Stimulated activated CD4-positive, alpha-beta T cell treated with anti-CD3 and anti-CD28 coated beads, Interleukin-4, amount 100 ng/mL, for 1 hour (primary cell): ENCODE data around the gene MAP7D1.

Experiments
- DNase-seq: peaks from one replicate; pipeline ENCODE4 v3.0.0-alpha.2; 2020

The MAP7D1 gene

DNA sequence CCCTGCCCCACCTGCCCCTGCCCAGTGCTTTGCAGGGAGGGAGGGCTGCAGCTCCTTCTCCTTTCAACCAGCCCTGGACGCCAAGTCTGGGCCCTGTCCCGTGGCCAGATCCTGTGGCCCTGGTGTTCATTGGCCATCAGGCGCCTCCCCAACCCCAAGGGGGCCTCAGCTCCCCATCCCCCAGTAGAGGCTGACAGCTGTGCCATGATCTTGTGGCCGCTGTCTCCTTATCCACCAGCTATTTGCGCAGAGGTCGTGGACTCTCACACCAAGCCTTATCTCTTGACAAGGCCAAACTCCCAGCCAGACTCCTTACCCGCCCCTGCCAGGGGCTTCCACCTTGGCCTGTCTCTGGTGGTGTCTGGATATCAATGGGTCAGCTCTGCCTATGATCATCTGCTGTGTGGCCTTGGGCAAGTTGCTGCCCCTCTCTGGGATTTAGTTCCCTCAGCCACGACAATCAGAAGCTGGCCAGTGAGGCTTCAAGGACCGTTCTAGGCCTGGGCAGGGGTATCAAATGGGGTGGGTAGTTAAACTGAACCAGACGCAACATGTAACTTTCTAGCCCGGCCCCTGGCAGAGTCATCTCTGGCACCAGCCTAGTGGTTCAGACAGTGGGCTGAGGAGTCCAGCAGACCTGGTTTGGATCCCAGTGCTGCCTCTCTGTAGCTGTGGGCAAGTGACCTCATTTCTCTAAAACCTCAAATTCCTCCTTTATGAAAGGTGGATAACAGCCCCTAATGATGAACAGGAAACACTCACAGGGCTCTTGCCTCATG, 27.6 kb upstream of the MAP7D1 start:
- DNase-seq, result no peak

DNA sequence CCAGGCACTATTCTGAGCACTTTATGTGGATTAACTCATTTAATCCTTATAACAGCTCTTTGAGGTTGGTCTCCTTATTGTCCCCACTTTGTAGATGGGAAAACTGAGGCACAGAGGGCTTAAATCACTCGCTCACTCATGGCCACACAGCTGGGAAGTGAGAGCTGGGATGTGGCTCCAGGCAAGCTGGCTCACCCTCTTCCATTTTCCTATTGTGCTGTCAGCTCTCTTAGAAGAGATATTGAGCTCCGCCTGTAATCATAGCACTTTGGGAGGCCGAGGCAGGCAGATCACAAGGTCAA, 27.1 kb upstream of the MAP7D1 start:
- no peak for DNase-seq

DNA sequence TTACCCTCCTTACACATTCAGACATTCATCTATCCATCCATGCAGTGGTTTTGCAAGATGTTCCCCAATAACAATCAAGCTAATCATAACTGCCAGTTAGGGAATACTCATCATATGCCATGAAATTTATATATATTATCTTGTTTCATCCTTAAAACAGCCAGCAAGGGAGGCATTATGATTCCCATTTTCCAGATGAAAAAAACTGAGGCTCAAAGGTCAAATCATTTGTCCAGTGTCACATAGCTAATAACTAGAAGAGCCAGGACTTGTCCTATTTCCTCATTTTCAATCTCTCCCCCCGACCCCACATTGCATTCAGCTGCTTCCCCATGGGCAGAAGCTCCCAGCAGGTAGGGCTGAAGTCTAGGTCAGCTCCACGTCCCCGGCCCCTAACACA, 23.9 kb upstream of the MAP7D1 start:
- DNase-seq, result no peak

DNA sequence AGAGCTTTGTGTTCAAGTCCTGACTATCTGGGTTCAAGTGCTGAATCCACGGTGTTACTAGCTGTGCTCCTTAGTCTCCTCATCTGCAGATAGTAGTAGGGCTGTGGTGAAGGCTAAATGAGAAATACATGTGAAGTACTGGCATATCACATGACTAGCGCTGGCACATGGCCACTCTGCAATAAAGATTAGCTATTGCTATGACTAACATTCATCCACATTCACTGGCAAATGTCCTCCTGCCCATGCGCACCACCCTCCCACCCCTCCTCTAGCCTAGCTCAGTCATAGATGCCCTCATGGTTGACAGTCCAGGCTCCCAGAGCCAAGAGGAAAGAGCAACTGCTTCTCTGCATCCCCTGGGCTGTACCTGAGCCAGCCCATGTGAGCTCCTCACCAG, 22.5 kb upstream of the MAP7D1 start:
- no peak for DNase-seq

DNA sequence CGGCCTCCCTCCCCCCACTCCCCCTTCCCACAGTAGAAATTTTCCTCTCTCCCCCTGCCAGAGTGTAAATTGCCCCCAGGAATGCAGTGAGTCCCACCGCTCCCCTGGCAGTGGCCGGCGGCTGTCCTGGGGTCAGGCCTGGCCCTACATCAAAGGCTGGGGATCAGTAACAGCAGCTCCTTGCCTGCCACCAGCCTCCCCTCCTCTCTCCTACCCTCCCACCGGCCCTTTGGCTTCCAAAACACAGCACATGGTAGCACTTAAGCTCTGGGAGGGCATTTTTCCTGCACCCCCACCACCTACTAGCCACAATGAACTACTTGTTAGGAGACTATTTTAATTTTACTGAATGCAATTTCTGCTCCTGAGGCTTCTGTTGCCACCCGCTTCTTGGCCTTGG, 21.9 kb upstream of the MAP7D1 start:
- no peak for DNase-seq

DNA sequence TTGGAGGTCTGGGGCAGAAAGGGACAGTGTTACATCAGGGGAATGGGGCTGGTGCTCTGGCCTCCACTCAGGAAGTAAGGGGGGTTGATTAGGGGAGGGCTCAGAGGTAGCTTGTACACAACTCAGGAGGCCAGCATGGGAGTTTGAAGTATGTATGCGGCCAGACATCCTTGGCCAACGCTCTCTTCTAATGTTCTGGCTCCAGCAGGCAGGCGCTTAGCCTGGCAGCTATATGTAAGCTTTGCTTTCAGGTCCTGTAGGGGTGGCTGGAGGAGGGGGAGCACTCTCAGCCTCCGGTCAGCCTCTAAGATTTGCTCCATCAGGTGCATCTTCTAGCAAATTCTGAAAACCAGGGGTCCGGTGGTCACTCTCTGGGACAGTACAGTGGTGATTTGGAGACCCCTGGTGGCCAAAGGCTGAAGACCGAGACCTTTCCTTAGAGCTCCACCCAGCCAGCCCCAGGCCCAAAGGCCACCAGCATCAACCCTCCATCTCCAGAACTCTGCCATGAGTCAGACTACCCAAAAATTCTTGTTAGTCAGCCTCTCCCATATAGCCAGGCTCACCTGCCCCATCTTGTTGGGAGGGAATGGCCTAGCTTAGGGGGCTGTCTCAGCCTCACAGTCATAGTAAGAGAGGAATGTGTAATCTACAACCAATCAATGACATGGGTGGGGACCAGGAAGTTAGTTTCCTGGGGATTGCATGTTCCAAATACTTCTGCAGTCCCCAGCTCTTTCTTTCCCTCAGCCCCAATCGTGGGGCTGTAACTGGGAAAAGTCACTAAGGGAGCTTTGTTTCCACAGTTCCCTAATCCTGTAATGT, 21.2 kb upstream of the MAP7D1 start:
- no peak for DNase-seq

DNA sequence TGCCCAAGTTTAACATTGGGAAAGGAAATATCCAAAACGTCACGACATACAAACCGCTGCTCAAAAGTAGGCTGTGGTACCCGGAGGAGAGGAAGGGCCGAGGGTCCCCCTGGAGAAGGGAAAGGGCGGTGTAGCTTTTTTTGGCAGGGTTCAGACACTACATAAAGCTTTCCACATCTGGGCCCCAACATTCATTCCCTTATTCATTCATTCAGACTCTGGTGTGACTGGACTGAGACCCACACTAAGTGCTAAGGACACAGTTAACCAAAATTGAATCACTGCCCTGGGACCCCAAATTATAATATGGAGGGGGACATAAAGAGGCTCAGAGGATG, 20.7 kb upstream of the MAP7D1 start:
- DNase-seq, result no peak

DNA sequence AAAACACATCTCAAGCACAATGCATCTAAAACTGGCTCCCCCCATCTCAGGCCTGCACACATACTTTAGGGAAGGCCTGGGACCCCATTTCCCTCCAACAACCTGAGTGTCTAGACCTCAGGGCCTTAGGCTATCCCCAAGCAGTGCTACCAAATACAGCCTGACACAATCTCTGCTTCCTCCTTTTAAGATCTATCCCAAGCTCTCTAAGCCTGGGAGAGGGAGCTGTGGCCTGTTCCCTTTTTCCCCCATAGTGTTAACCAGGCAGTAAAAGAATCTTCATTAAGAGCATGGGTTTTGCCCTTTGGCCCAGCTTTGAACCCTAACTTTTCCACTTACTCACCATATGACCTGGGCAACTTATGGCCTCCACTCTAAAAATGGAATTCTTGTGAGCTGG, 20.2 kb upstream of the MAP7D1 start:
- DNase-seq, result no peak

DNA sequence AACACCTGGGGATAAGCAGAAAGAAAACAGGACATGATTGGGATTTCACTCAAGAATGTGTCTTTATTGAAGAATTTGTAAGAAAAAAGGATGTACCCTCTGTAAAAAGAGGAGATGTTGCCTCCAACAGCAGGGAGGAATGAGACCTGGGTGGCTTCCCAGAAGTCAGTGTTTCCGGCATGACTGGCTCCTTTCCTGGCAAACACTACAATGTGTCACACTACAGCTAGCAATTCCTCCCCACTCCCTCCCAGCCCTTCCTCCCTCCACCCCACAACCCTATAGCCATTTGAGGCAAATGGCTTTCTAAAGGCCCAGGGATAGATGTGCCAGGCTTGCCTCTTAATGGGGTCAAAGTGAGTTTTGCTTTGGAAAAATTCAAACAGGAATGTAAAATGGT, 19.4 kb upstream of the MAP7D1 start:
- no peak for DNase-seq

DNA sequence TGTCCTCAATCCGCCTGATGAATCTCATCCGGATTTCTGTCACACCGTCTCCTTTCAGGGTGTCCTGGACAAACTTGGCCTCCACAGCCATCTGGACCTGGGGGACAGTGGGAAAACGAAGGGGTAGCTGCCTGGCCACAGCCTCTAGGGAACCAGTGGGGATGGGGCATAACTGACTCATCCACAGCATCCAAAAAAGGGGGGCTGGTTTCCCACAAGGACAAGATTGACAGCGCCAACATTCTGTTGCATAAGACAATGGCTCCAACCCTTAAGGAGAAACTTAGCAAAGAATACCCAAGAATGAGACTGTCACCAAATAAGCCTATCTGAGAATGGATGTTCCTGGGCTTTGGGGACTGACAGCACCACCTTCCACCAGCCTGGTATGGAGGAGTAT, 18.7 kb upstream of the MAP7D1 start:
- DNase-seq, result no peak

DNA sequence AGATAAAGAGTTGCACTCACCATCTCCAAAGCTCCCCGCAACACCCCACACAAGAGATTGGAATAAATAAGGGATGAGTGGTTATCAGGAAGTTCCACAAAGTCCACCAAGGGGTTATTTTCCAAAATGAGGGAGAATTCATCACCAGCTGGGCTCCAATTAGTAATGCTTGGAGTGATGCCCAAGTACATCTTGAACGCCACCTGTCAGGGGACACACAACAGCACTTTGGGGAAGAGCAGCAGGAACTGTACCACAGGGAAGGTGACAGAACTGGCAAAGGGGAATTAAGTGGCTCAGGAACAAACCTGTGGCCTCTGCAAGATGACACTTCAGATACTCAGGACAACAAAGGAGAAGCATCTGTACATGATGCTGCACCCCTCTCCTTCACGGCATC, 18.2 kb upstream of the MAP7D1 start:
- no peak for DNase-seq

DNA sequence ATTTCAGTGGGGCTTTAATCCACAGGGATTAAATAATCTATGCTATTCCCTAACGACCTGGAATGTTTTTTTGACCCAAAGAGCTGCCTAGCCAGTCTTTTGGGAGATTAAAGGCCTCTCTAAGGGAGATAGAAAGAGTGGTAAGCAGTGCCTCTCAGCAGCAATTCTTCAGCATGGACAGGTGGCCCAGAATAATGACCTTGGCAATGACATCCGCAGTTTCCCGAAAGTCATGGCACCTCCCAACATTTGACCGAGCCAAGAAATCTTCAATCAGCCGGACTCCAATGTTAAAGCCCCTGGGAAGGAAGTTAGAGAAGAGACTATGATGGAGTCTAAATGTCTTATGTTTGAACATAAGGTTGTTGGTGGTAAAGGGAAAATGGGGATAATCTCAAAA, 16.4 kb upstream of the MAP7D1 start:
- no peak for DNase-seq

DNA sequence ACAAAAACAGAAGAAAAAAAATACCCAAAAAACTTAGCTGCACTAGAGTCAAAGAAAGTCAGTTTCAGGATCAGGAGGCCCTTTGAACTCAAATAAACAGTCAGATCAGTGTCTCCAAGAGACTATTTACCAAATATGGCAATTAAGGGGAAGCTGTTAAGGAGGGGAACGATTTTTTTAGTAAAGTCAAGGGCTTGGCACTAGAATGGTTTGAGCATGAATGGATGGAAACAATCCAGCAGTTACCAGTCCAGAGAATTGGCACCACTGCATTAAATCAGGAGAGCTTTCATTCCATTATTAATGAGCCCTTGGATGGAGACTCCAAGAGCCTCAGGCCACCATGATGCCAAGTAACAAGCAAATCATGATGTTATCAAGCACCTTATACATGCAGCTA, 13.8 kb upstream of the MAP7D1 start:
- no peak for DNase-seq

DNA sequence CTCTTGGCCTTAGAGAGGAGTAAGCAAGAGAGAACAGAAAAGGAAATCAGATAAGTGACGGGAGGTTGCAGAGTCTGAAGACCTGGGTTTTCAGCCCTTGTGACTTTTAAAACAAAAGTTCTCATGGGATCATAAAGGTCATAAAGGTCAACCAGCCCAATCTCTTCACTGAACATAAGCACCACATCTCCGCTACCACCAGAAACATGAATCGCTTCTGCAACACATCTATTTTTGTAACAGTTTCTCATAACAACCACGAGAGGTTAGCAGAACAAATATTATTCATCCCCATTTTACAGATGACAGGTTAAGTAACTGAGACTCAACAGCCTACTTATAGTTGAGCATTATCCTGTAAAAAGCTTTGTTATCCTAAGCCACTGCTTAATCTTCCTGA, 12.5 kb upstream of the MAP7D1 start:
- no peak for DNase-seq

DNA sequence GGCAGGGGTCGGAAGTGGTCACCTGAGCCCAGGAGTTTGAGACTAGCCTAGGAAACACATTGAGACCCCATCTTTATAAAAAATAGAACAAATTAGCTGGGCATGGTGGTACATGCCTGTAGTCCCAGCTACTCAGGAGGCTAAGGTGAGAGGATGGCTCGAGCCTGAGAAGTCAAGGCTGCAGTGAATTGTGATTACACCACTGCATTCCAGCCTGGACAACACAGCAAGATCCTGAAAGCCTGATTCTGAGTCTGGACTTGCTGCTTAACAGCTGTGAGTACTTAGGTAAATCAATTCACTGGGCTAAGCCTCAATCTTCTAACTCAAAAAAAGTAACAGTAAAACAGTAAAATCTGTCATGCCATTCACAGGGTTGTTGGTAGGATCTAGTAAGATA, 11.5 kb upstream of the MAP7D1 start:
- DNase-seq, result no peak

DNA sequence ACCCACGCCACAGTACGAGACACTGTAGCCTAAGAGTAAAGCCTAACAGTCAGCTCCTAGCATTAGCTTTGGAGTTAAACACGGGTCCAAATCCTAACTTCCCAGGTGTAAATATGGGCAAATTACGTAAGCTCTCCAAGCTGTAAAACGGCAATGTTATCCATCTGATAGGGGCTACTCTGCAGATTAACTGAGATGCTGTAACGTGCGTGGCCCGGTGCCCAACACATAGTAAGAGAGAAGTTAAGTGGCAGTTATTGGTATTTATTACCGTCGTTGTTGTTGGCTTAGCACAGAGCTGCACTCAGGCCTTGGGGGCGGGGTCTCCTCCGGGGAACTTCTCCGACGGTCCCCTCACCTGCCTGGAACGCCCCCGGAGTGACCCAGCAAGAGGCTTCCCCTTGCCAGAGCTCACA, 7.1 kb upstream of the MAP7D1 start:
- no peak for DNase-seq

DNA sequence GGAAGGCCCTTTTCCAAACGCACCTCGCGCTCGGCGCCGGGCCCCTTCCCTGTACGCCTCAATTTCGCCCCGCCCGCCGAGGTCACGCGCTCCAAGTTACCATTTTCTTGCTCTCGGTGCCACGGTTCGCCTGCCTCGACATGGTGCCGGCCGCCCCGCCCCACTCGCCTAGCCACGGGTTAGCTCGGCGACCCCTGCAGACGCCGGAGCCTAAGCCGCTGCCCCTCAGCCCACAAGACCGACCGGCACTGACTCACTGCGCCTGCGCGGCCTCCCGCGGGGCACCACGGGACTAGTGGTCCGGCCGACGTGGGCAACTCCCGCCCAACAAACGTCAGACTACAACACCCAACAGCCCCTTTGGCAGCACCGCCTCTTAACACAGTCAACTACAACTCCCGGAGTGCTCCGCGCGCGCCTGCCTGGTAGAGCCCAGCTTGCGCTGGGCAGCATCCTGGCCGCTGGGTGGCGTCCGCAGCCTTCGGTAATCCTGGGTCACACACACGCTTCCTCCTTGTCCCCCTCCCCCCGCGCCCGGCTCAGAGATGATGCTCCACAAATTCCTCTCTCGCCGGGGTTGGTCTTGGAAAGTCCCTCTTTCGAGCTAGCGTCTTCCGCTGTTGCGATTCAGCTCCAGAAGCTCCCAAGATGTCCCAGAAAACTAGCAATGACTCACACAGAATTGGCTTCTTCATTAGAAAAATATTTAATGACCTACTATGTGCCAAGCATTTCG, 6.6 kb upstream of the MAP7D1 start, which contains the start of gene TRAPPC3:
Gene TRAPPC3, minus strand, starts transcription at position 250 of the 736 bp plus-strand sequence. Its CDS starts 108 bp downstream, at position 142.
- DNase-seq, result peak; percentile 100

DNA sequence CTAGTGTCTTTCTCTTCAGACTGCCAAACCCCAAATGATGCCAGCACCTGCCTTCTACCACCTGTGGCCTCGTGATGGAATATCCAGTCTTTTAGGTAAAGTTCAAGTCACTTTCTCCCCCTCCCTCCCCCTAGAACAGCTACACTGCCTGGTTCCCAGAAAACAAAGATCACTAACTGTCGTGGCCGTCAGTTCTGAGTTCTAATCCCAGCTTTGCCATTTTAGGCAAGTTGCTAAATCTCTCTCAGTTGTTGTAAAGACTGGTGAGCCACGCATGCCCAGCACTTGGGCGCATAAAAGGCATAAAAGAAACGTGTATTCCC, 6.0 kb upstream of the MAP7D1 start:
- DNase-seq, result no peak

DNA sequence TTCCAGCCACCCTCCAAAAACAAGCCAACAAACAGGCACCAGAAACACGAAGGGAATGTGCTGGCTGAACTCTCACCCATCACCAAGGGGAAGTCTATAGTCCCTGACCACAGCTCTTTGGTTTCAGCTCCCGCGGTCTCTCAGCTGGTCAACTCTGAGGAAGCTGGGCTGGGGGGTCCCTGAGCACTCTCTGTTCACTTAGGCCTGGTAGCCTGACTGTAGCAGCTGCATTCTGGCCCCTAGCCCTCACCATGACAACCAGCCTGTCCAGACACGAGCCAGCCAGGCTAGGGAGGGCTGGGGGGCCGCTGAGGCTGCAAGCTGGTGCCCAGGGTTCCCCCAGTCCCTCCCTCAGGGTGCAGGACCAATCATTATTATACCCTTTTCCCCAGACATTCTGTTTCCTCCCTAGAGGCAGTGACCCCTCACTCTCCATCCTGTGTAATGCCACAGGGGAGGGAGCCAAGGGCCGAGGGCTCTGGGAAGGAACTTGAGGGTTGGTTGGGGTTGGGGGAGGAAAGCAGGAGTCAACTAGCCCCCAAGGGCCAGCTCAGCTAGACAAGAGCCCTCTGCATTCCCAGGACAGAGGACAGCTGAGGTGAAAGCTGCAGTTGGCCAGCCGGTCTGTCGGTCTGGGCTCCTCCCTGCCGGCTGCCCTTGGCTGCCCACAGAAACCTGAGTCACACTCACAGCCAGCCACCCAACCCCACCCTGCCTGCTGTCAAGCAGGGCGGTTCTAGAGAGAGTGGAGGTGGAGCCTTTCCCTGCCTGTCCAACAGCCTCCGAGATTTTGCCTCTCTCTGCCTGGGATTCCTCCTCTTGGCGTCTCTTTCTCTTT, 5.4 kb upstream of the MAP7D1 start:
- DNase-seq, result peak; percentile 61

DNA sequence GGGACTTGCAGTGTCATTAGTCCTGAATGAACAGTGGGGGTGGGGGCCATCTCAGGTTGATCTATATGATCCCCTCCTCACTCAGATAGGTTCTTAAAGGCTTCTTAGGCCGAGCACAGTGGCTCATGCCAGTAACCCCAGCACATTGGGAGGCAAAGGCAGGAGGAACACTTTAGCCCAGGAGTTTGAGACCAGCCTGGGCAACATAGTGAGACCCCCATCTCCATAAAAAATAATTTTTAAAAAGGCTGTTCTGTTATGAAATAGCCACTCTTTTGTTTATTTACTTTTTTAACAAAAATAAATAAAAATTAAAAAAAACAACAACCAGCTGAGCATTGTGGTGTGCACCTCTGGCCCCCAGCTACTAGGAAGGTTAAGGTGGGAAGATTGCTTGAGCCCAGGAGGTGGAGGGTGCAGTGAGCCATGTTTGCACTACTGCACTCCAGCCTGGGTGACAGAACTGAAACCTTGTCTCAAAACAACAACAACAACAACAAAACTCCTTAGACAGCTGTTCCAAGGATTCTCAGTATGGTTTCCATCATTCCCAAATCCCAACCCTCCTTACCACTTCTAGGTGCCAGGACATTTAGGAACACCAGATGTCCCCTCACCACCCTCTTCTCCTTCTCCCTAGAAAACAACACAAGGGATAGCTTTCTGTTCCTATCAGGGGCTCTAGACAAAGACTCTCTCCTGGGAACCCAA, 4.7 kb upstream of the MAP7D1 start:
- no peak for DNase-seq

DNA sequence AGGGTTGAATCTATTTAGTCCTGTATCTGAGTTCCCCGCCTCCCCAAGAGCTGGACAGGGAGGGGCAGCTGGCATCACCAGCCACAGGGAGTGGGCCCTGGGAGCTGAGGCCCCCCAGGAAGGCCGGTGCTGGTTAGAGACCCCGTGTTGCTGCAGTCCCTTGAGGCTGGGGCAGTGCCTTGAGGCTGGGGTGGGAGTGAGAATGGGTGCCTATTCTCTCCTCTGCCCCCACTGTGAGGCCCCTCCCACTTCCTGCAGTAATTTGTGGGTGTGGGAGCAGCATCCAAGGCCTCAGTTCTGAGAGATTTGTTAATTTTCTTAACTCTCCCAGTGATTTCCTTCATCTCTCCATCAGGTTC, 4.1 kb upstream of the MAP7D1 start:
- peak; percentile 53 for DNase-seq

DNA sequence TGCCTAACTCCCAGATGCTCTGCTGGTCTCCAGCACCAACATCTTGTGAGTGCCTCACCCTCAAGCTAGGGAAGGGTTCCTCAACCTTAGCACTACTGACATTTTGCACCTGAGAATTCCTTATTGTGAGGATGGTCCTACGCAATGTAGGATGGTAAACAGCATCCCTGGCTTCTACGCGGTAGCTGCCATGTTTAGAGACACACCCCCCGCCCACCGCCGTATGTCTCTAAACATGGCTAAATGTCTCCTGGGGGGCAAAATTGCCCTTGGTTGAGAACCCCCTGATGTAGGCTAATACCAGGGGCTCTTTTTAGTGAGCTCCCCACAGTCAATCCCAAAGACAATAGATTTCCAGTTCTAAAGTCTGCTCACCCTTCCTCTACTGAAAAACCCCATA, 2.5 kb upstream of the MAP7D1 start:
- DNase-seq, result no peak

DNA sequence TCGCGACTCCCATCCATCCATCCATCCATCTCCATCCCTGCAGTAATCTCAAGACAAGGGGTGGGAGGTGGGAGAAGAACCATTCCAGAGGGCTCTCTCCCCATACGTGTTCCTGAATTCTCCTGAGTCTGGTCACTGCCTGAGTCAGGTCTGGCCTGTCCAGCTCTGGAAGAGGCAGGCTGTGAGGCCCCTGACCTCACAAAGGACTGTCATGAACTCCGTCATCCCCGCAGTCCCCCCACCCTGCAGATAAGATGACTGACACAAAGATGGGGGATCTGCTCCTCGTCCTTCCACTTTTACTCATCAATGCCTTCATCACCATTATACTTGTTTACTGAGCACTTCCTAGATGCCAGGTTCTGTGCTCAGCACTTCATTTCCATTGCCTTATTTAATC, 1.6 kb upstream of the MAP7D1 start:
- no peak for DNase-seq
